HTR-8/SVneo (cell line): ENCODE results near the gene POU6F2.
A peak's percentile ranks its signal among the peaks of the same experiment; 100 is the strongest.

Experiments used
- DNase-seq: peaks from one replicate; pipeline ENCODE4 v3.0.0; 2011; ENCODE audit warnings: low spot score, mixed read lengths; ENCODE audit not compliant: insufficient read length
- FAIRE-seq: peaks from 2 replicates; lab custom pipeline; 2011; peaks lifted over from hg19 to GRCh38; lab: Jason Lieb, UNC

The POU6F2 gene

DNA sequence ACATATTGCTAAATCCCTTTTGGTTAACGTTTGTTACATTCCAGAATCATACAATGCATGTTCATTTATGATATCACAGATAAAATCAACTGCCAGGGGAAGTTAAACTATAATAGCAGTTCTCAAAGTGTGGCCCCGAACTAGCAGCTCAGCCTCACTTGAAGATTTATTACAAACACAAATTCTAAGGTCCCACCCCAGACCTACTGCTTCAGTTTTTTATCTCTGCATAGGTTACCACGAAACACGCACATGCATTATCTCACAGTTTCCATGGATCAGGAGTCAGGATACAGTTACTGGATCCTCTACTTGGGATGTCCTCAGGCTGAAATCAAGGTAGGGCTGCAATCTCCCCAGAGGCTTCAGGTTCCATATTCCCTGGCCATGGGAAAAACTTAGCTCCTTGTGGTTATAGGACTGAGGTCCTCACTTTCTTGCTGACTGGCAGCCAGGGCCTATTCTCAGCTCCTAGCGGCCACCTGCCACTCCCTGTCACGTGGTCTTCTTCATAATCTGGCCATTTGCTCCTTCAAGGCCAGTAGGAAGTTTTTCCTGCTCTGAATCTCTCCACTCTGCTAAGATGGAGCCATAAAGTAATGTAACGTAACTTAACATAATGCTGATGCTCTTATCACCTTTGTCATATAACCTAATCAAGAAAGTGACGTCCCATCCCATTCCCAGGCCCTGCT, 538.0 kb downstream of the POU6F2 start:
- DNase-seq (no peak), FAIRE-seq (peak; percentile 9)

DNA sequence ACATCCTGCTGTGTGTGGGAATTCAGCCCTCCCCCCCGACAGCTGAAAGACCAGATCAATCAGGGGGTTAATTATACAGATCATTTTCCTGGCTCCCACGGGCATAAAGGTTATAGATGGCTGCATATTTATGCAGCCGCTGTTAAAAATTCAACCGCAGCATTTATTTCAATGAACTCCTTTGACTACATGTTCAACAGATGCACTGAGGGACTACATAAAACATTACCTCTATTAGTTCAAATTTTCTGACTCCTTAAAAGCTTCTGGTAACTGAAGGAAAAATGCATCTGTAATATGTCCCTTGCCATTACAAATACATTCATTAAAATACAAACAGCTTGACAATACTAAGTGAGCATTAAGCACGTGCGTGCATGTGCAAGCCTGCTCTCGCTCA, 538.8 kb downstream of the POU6F2 start:
- DNase-seq = no peak
- FAIRE-seq = no peak

DNA sequence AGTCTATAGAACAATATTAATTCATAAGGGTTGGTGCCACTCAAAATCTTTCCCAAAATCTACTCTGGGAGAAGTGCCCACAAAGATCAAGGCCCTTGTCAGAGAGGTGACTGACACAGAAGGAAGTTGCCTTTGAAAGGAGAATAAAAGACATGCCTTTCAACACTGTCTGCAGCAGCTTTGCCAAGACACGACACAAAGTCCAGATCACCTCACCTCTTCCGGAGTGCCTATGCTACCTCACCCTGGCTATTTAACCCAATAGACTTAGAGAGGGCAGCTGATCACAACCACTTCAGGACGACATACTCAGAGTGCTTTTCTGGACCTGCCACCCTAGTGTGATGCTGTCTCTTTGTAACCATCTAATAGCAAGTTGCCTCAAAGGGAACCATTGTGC, 539.5 kb downstream of the POU6F2 start:
- DNase-seq (no peak), FAIRE-seq (no peak)
